ENCODE data around the gene GRIFIN.
"Not testable (repeated sequence)": the region's sequence is repeated elsewhere in the genome, so short reads cannot be mapped to it uniquely, and the experiment has no call there.

GRIFIN gene

DNA sequence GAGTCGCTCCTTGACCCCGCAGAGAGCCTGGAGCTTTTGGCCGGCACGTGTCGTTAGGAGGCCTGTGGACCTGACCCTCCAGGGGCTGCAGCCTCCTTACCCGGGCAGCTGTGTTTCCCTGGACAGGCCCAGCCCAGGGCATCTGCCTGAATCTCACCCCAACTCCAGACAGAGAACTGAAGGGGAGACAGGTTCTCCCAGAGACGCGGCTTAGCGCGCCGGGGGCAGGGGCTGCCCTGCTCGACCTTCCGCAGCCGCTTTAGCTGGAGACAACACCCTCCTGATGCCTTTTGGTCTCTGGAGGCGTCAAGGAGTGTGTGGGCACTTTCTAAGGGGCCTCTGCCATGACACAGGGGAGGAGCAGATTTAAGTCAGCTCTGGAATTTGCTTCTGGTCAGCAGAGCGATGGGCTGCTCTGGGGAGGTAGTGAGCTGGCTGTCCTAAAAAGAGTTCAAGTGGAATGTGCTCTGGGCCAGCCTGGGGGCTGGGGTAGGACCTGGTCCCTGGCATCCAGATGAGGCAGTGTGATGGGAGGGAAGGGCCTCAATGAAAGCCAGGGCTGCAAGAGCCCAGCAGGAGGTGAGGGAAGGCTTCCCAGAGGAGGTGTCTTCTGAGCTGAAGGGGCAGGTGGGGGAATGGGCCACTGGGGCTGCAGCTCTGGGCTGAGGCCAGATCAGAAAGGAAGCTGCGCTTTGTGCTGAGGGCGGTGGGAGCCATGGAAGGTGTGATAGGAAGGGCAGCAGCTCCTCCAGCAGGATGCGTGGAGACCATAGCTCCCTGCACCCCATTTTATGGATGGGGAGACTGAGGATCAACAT, 5.8 kb downstream of the GRIFIN start:
- H2BK12ac ChIP-seq (ENCODE audit: low read length) = no peak overlapping the region
- H2BK120ac ChIP-seq (ENCODE audit: insufficient read depth, low read length, poor library complexity) = peak overlapping the region; percentile 4
- DNase-seq = peak in 1 of 2 donors; percentile 59
- peaks cover 8 to 11% of the 10 kb centered on the region in 2 experiments for H3K4me1 ChIP-seq (ENCODE audit: control insufficient read depth in 1 of 2, insufficient read depth in 2 of 2, low read length in 2 of 2)
- H3K23ac ChIP-seq (ENCODE audit: low read length) = no peak overlapping the region
- H3K18ac ChIP-seq (ENCODE audit: low read length) = no peak overlapping the region
- H4K12ac ChIP-seq (ENCODE audit: low read depth, low read length) = no peak overlapping the region
- peak overlapping the region; percentile 11 for H3K14ac ChIP-seq (ENCODE audit: low read length)
- H3K79me2 ChIP-seq (ENCODE audit: control insufficient read depth, insufficient read depth, low read length, poor library complexity) = no peaks in the 10 kb centered on the region
- no peak overlapping the region for H3K4me2 ChIP-seq (ENCODE audit: low read length)
- H3K9me3 ChIP-seq (ENCODE audit: insufficient read depth, low read depth, low read length) = peaks cover 3% of the 10 kb centered on the region
- H4K91ac ChIP-seq (ENCODE audit: low read depth, low read length) = peak overlapping the region; percentile 5
- no peak overlapping the region for H4K8ac ChIP-seq (ENCODE audit: low read depth, low read length)
- no peak overlapping the region for H2AFZ ChIP-seq (ENCODE audit: insufficient read depth, low read length, poor library complexity)
- no peak overlapping the region for H3K27ac ChIP-seq (ENCODE audit: low read depth, low read length)
- no peak overlapping the region for H3K4me3 ChIP-seq (ENCODE audit: low read depth, low read length)
- WGBS (ENCODE audit: extremely low coverage, insufficient coverage, insufficient read length) = no CpG with 5 or more reads among the region's 19 CpGs
- H3K9ac ChIP-seq (ENCODE audit: low read length) = no peak overlapping the region
- no peaks in the 10 kb centered on the region for H3K27me3 ChIP-seq (ENCODE audit: insufficient read depth, low read length)
- H3K79me1 ChIP-seq (ENCODE audit: low read length) = peaks cover 5% of the 10 kb centered on the region
- no peak overlapping the region for H3K4ac ChIP-seq (ENCODE audit: low read depth, low read length)
- H3K36me3 ChIP-seq (ENCODE audit: control insufficient read depth in 1 of 2, insufficient read depth in 2 of 2, low read length in 2 of 2) = no peaks in the 10 kb centered on the region
- no peak overlapping the region for H2BK5ac ChIP-seq (ENCODE audit: low read depth, low read length, poor library complexity)
- no peak overlapping the region for H2AK5ac ChIP-seq (ENCODE audit: low read length)

GRCh38 chr7:2469460-2470203, 6.6 kb downstream of the GRIFIN start:
- no CpG with 5 or more reads among the region's 9 CpGs for WGBS (ENCODE audit: extremely low coverage, insufficient coverage, insufficient read length)
- not testable (repeated sequence) for H3K4me3 ChIP-seq (ENCODE audit: low read depth, low read length); H3K36me3 ChIP-seq (ENCODE audit: control insufficient read depth in 1 of 2, insufficient read depth in 2 of 2, low read length in 2 of 2); H4K91ac ChIP-seq (ENCODE audit: low read depth, low read length); H3K4ac ChIP-seq (ENCODE audit: low read depth, low read length); H4K12ac ChIP-seq (ENCODE audit: low read depth, low read length); H3K9ac ChIP-seq (ENCODE audit: low read length); H3K79me2 ChIP-seq (ENCODE audit: control insufficient read depth, insufficient read depth, low read length, poor library complexity); H2BK12ac ChIP-seq (ENCODE audit: low read length); H3K9me3 ChIP-seq (ENCODE audit: insufficient read depth, low read depth, low read length); H3K27ac ChIP-seq (ENCODE audit: low read depth, low read length); H3K79me1 ChIP-seq (ENCODE audit: low read length); H2BK5ac ChIP-seq (ENCODE audit: low read depth, low read length, poor library complexity); H2AFZ ChIP-seq (ENCODE audit: insufficient read depth, low read length, poor library complexity); H3K27me3 ChIP-seq (ENCODE audit: insufficient read depth, low read length); H3K4me2 ChIP-seq (ENCODE audit: low read length); H3K18ac ChIP-seq (ENCODE audit: low read length); H4K8ac ChIP-seq (ENCODE audit: low read depth, low read length); H3K23ac ChIP-seq (ENCODE audit: low read length); H2AK5ac ChIP-seq (ENCODE audit: low read length)
- H2BK120ac ChIP-seq (ENCODE audit: insufficient read depth, low read length, poor library complexity) = peak overlapping the region; percentile 4
- peak in 1 of 2 donors; percentile 47 for DNase-seq
- H3K4me1 ChIP-seq (ENCODE audit: control insufficient read depth in 1 of 2, insufficient read depth in 2 of 2, low read length in 2 of 2) = peaks cover 8 to 11% of the 10 kb centered on the region in 2 experiments
- peak overlapping the region; percentile 11 for H3K14ac ChIP-seq (ENCODE audit: low read length)

GRCh38 chr7:2468227-2468626, 8.0 kb downstream of the GRIFIN start:
- H3K4me3 ChIP-seq (ENCODE audit: low read depth, low read length) = peak overlapping the region; percentile 51
- no peak overlapping the region for H2BK5ac ChIP-seq (ENCODE audit: low read depth, low read length, poor library complexity)
- H2BK12ac ChIP-seq (ENCODE audit: low read length) = no peak overlapping the region
- peaks cover 8 to 11% of the 10 kb centered on the region in 2 experiments for H3K4me1 ChIP-seq (ENCODE audit: control insufficient read depth in 1 of 2, insufficient read depth in 2 of 2, low read length in 2 of 2)
- no peak overlapping the region for H3K23ac ChIP-seq (ENCODE audit: low read length)
- H3K27ac ChIP-seq (ENCODE audit: low read depth, low read length) = no peak overlapping the region
- no peak overlapping the region for H4K12ac ChIP-seq (ENCODE audit: low read depth, low read length)
- H4K8ac ChIP-seq (ENCODE audit: low read depth, low read length) = no peak overlapping the region
- peaks cover 3% of the 10 kb centered on the region for H3K9me3 ChIP-seq (ENCODE audit: insufficient read depth, low read depth, low read length)
- no CpG with 5 or more reads among the region's 7 CpGs for WGBS (ENCODE audit: extremely low coverage, insufficient coverage, insufficient read length)
- no peak overlapping the region for H2AFZ ChIP-seq (ENCODE audit: insufficient read depth, low read length, poor library complexity)
- DNase-seq = no peak
- no peaks in the 10 kb centered on the region for H3K36me3 ChIP-seq (ENCODE audit: control insufficient read depth in 1 of 2, insufficient read depth in 2 of 2, low read length in 2 of 2)
- no peak overlapping the region for H3K4me2 ChIP-seq (ENCODE audit: low read length)
- H2BK120ac ChIP-seq (ENCODE audit: insufficient read depth, low read length, poor library complexity) = peak overlapping the region; percentile 6
- no peak overlapping the region for H3K4ac ChIP-seq (ENCODE audit: low read depth, low read length)
- H3K18ac ChIP-seq (ENCODE audit: low read length) = no peak overlapping the region
- H3K79me1 ChIP-seq (ENCODE audit: low read length) = peaks cover 5% of the 10 kb centered on the region
- no peak overlapping the region for H2AK5ac ChIP-seq (ENCODE audit: low read length)
- H3K27me3 ChIP-seq (ENCODE audit: insufficient read depth, low read length) = no peaks in the 10 kb centered on the region
- H3K14ac ChIP-seq (ENCODE audit: low read length) = no peak overlapping the region
- peak overlapping the region; percentile 45 for H4K91ac ChIP-seq (ENCODE audit: low read depth, low read length)
- H3K79me2 ChIP-seq (ENCODE audit: control insufficient read depth, insufficient read depth, low read length, poor library complexity) = no peaks in the 10 kb centered on the region
- H3K9ac ChIP-seq (ENCODE audit: low read length) = no peak overlapping the region

DNA sequence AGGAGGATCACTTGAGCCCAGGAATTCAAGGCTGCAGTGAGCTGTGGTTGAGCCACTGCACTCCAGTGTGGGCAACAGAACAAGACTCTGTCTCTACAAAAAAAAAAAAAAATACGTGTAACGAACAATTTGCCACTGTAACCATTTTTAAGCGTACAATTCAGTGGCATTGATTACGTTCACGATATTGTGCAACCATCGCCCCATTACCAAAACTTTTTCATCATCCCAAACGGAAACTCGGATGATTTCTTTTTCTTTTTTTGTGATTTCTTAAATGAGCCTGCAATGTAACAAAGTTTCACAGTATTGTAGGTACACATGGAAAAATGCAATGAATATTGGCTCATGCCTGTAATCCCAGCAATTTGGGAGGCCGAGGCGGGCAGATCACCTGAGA, 9.5 kb downstream of the GRIFIN start:
- no peak overlapping the region for H2AFZ ChIP-seq (ENCODE audit: insufficient read depth, low read length, poor library complexity)
- H4K8ac ChIP-seq (ENCODE audit: low read depth, low read length) = no peak overlapping the region
- H3K79me1 ChIP-seq (ENCODE audit: low read length) = peaks cover 5% of the 10 kb centered on the region
- no peaks in the 10 kb centered on the region for H3K36me3 ChIP-seq (ENCODE audit: control insufficient read depth in 1 of 2, insufficient read depth in 2 of 2, low read length in 2 of 2)
- H3K18ac ChIP-seq (ENCODE audit: low read length) = no peak overlapping the region
- no peak overlapping the region for H2AK5ac ChIP-seq (ENCODE audit: low read length)
- no peak overlapping the region for H4K91ac ChIP-seq (ENCODE audit: low read depth, low read length)
- no peak overlapping the region for H4K12ac ChIP-seq (ENCODE audit: low read depth, low read length)
- no peak overlapping the region for H3K27ac ChIP-seq (ENCODE audit: low read depth, low read length)
- 100% methylated on average over 3 of the region's 10 CpGs for WGBS (ENCODE audit: extremely low coverage, insufficient coverage, insufficient read length)
- no peak overlapping the region for H3K14ac ChIP-seq (ENCODE audit: low read length)
- no peak overlapping the region for H3K4me3 ChIP-seq (ENCODE audit: low read depth, low read length)
- no peak overlapping the region for H2BK5ac ChIP-seq (ENCODE audit: low read depth, low read length, poor library complexity)
- no peaks in the 10 kb centered on the region for H3K27me3 ChIP-seq (ENCODE audit: insufficient read depth, low read length)
- no peak overlapping the region for H2BK12ac ChIP-seq (ENCODE audit: low read length)
- no peak overlapping the region for H3K4me2 ChIP-seq (ENCODE audit: low read length)
- peaks cover 8 to 11% of the 10 kb centered on the region in 2 experiments for H3K4me1 ChIP-seq (ENCODE audit: control insufficient read depth in 1 of 2, insufficient read depth in 2 of 2, low read length in 2 of 2)
- no peak for DNase-seq
- no peaks in the 10 kb centered on the region for H3K79me2 ChIP-seq (ENCODE audit: control insufficient read depth, insufficient read depth, low read length, poor library complexity)
- H3K23ac ChIP-seq (ENCODE audit: low read length) = no peak overlapping the region
- H3K9me3 ChIP-seq (ENCODE audit: insufficient read depth, low read depth, low read length) = peaks cover 3% of the 10 kb centered on the region
- no peak overlapping the region for H3K4ac ChIP-seq (ENCODE audit: low read depth, low read length)
- H3K9ac ChIP-seq (ENCODE audit: low read length) = no peak overlapping the region
- H2BK120ac ChIP-seq (ENCODE audit: insufficient read depth, low read length, poor library complexity) = no peak overlapping the region

All from trophoblast cell (in vitro differentiated cells and primary cell).